Right lobe of liver (tissue), 4 donors: ENCODE results near the gene OXA1L.

Experiments used
- CTCF ChIP-seq, 4 donors: fragments of 200-600 bp in 3 of 4; fragments of 450-650 bp in 1 of 4; IDR thresholded peaks; one replicate each; pipeline versions ENCODE4 v1.5.1 to v1.8.0; 2016 to 2022; ENCODE audit warnings: antibody characterized with exemption in 4 of 4, mild to moderate bottlenecking in 2 of 4
- POLR2A ChIP-seq: fragments of 450-650 bp; IDR thresholded peaks from one replicate; pipeline ENCODE4 v1.6.1; 2017; ENCODE audit warnings: antibody characterized with exemption, mild to moderate bottlenecking
- donor health status: DM: no; HTN: no; CAD: no.
- donor health status: DM: no; HTN: no; CAD: no.
- donor health status: DM: no; HTN: yes; CAD: no.

DNA sequence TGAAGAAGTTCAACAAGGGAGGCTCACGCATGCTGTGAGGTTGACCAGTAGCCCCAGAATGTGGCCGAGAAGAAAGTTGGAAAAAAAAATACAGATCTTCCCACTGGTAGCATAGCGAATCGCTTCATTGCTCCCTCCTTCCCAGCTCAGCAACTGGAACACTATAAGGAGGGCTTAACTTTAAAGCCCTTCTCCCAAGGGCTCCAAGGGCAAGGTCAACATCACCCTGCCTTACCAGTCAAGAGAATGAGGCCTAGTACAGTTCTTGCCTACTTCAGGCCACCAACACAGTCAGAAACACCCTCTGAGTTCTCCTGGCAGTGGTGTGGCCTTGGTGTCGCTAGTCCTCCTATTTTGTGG, 14.4 kb downstream of the OXA1L start:
- TF ChIP-seq CTCF (IDR thresholded peaks at IDR 0.05), result no peak
- no peak for TF ChIP-seq POLR2A
